Measurements from ENCODE around the gene STRAP.
"Not testable (repeated sequence)": the region's sequence is repeated elsewhere in the genome, so short reads cannot be mapped to it uniquely, and the experiment has no call there.

Gene STRAP

GRCh38 chr12:15910864-15911721, 28.9 kb downstream of the STRAP start, which contains the start of gene DERA:
DERA (plus strand) TSS chr12:15911332; CDS start chr12:15911384, 52 bp downstream.
- TF ChIP-seq CTCF (IDR thresholded peaks at IDR 0.05; ENCODE audit: borderline replicate concordance, control extremely low read depth, extremely low read depth, insufficient read depth, missing control alignments), result peak; percentile 1
- peak; percentile 80 for DNase-seq (ENCODE audit: low spot score)
- in situ Hi-C loops (cut with MboI; ENCODE audit: low sequenced_read_pairs, unreplicated experiment), result no loop called here

GRCh38 chr12:15911931-15912330, 29.7 kb downstream of the STRAP start:
- DNase-seq (ENCODE audit: low spot score); in situ Hi-C loops (cut with MboI; ENCODE audit: low sequenced_read_pairs, unreplicated experiment): not testable (repeated sequence)

- in situ Hi-C loops (cut with MboI; ENCODE audit: low sequenced_read_pairs, unreplicated experiment); DNase-seq (ENCODE audit: low spot score): not testable (repeated sequence)
Measured at GRCh38 chr12:15914131-15914530, 31.9 kb downstream of the STRAP start.

- in situ Hi-C loops (cut with MboI; ENCODE audit: low sequenced_read_pairs, unreplicated experiment), result no loop called here
- TF ChIP-seq CTCF (IDR thresholded peaks at IDR 0.05; ENCODE audit: borderline replicate concordance, control extremely low read depth, extremely low read depth, insufficient read depth, missing control alignments), result no peak
Measured at GRCh38 chr12:15918066-15918465, 35.9 kb downstream of the STRAP start.

GRCh38 chr12:15919418-15919817, 37.2 kb downstream of the STRAP start:
- no peak for TF ChIP-seq CTCF (IDR thresholded peaks at IDR 0.05; ENCODE audit: borderline replicate concordance, control extremely low read depth, extremely low read depth, insufficient read depth, missing control alignments)
- in situ Hi-C loops (cut with MboI; ENCODE audit: low sequenced_read_pairs, unreplicated experiment), result no loop called here
- DNase-seq (ENCODE audit: low spot score), result no peak

More at GRCh38 chr12:15918066-15918465, 35.9 kb downstream of the STRAP start:
- no peak for DNase-seq (ENCODE audit: low spot score)

GRCh38 chr12:15924956-15925355, 42.8 kb downstream of the STRAP start:
- in situ Hi-C loops (cut with MboI; ENCODE audit: low sequenced_read_pairs, unreplicated experiment), result no loop called here
- no peak for TF ChIP-seq CTCF (IDR thresholded peaks at IDR 0.05; ENCODE audit: borderline replicate concordance, control extremely low read depth, extremely low read depth, insufficient read depth, missing control alignments)
- no peak for DNase-seq (ENCODE audit: low spot score)

- peak; percentile 47 for DNase-seq (ENCODE audit: low spot score)
- in situ Hi-C loops (cut with MboI; ENCODE audit: low sequenced_read_pairs, unreplicated experiment), result no loop called here
- TF ChIP-seq CTCF (IDR thresholded peaks at IDR 0.05; ENCODE audit: borderline replicate concordance, control extremely low read depth, extremely low read depth, insufficient read depth, missing control alignments), result no peak
Measured at GRCh38 chr12:15928346-15928745, 46.2 kb downstream of the STRAP start.
